ENCODE data around the gene MSRB2. TPM values are rescaled to one million over a fixed set of nuclear protein-coding genes. Genes with fewer than 3 reads are reported as not detected.

Gene MSRB2
- total and polyA plus RNA-seq, 2 donors (not counting 1 experiment from before 2014, with no cell fraction given) = 1.5 to 3.0 TPM

DNA sequence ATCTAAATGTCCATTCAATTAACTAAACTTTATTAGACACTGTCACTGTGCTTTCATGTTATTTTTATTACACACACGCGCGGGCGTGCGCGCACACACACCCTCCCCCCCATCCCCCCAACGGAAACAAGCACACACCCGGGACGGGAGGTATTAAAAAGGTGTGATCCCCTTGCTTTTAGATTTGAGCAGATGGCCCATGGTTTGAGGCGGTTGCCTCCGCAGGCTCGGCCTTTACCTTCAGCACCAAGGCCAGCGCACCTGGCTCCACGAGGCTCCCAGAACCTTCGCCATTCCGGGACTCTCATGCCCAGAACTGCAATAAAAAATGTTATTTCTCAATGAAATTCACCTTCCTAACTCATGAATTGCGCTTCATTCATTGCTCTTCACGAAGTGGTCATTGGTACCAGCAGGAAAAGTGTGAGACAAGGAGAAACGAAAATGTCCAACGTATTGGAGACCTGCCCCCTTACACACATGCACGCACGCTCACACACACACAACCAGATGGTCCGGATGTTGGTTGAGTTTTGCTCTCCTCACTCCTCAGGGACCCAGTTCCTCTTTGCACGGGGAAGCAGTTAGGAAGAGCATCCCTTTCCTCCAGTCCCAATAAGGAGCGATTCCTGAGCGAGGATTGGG lies 76.0 kb downstream of the MSRB2 start:
- TF ChIP-seq, protein P1, sequence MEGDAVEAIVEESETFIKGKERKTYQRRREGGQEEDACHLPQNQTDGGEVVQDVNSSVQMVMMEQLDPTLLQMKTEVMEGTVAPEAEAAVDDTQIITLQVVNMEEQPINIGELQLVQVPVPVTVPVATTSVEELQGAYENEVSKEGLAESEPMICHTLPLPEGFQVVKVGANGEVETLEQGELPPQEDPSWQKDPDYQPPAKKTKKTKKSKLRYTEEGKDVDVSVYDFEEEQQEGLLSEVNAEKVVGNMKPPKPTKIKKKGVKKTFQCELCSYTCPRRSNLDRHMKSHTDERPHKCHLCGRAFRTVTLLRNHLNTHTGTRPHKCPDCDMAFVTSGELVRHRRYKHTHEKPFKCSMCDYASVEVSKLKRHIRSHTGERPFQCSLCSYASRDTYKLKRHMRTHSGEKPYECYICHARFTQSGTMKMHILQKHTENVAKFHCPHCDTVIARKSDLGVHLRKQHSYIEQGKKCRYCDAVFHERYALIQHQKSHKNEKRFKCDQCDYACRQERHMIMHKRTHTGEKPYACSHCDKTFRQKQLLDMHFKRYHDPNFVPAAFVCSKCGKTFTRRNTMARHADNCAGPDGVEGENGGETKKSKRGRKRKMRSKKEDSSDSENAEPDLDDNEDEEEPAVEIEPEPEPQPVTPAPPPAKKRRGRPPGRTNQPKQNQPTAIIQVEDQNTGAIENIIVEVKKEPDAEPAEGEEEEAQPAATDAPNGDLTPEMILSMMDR (IDR thresholded peaks at IDR 0.05) = no peak
- no peak for TF ChIP-seq EZH2 (IDR thresholded peaks at IDR 0.05; ENCODE audit: borderline replicate concordance, insufficient read depth, low read depth, low read length, poor library complexity, severe bottlenecking)
- peaks cover 50% of the 10 kb centered on the region for H3K27me3 Mint-ChIP-seq
- Histone ChIP-seq H3K27ac (ENCODE audit: low read length in 2 of 2) (no peak overlapping the region), H3K9me3 (ENCODE audit: control extremely low read depth in 1 of 3, control insufficient read depth in 2 of 3, insufficient read depth in 1 of 3, low read length in 2 of 3) (peaks cover 0 to 4% (median 0%) of the 10 kb centered on the region in 3 donors), H3K36me3 (replicated peaks in 1 of 2; ENCODE audit: control extremely low read depth in 1 of 2, control insufficient read depth in 1 of 2, extremely low read depth in 1 of 2, insufficient read depth in 2 of 2, low read length in 1 of 2) (no peaks in the 10 kb centered on the region), H3K4me2 (replicated peaks; ENCODE audit: low read depth, low read length, poor library complexity, severe bottlenecking) (no peak overlapping the region), H3K9ac (ENCODE audit: low read length) (no peak overlapping the region), H3K27me3 (replicated peaks in 1 of 4; ENCODE audit: control extremely low read depth in 1 of 4, control insufficient read depth in 3 of 4, insufficient read depth in 4 of 4, low read length in 3 of 4) (peaks cover 0 to 31% (median 14%) of the 10 kb centered on the region in 4 experiments), H3K79me2 (ENCODE audit: control insufficient read depth, insufficient read depth, low read length) (no peaks in the 10 kb centered on the region), H4K20me1 (ENCODE audit: control insufficient read depth, insufficient read depth, low read length, poor library complexity, severe bottlenecking) (no peaks in the 10 kb centered on the region), H3K4me1 (ENCODE audit: control insufficient read depth in 2 of 2, insufficient read depth in 2 of 2, low read length in 2 of 2) (peaks cover 0 to 5% of the 10 kb centered on the region in 2 donors), H3K4me3 (ENCODE audit: control extremely low read depth in 1 of 5, extremely low read depth in 1 of 5, insufficient read depth in 1 of 5, low read depth in 2 of 5, low read length in 4 of 5) (no peak overlapping the region), H2AFZ (ENCODE audit: insufficient read depth, low read depth, low read length, poor library complexity, severe bottlenecking) (no peak overlapping the region)
- peaks cover 3% of the 10 kb centered on the region for H3K4me1 Mint-ChIP-seq
- DNase-seq = no peak
- H3K27ac Mint-ChIP-seq = no peak overlapping the region
- no peak for ATAC-seq (ENCODE audit: low read depth)
- 10% methylated on average over 8 of the region's 26 CpGs for WGBS (ENCODE audit: insufficient coverage)
- CTCF ChIA-PET = interaction anchor here (1.3 kb wide), 1 partner anchor 10 kb away, joined by 4 read pairs; no protein-coding TSS in a partner anchor
- H3K9me3 Mint-ChIP-seq (ENCODE audit: insufficient read depth) = no peaks in the 10 kb centered on the region
- intact Hi-C loops (cut with micrococcal nuclease) = no loop called here
- POLR2A ChIA-PET = no interaction called here
- H3K4me3 Mint-ChIP-seq = no peak overlapping the region

Small RNA genes lying within 50 kb of the gene (small RNA-seq; reads per million reads assigned to genes)
- not detected for gene RF00561 (ENCODE audit: insufficient read length, low read depth, low replicate concordance)

Other genes starting within 250 kb of the MSRB2 start
- gene ARMC3, start 167.5 kb upstream of the MSRB2 start, total RNA-seq = not detected in 2 replicates
- gene ARMC3, start 167.5 kb upstream of the MSRB2 start, polyA plus RNA-seq = not detected in 2 replicates
- gene PTF1A, start 96.7 kb downstream of the MSRB2 start, total RNA-seq = not detected in 2 replicates
- not detected in 2 replicates for gene PTF1A, start 96.7 kb downstream of the MSRB2 start, polyA plus RNA-seq
- gene C10orf67, start 249.2 kb downstream of the MSRB2 start, total RNA-seq = not detected in 2 replicates
- gene C10orf67, start 249.2 kb downstream of the MSRB2 start, polyA plus RNA-seq = 0.06 TPM in 1 of 2 replicates, not detected in the other